ENCODE data around the gene RUNX2.

GRCh38 chr6:45424451-45424861, 96.3 kb downstream of the RUNX2 start:
- TF ChIP-seq, protein P1, sequence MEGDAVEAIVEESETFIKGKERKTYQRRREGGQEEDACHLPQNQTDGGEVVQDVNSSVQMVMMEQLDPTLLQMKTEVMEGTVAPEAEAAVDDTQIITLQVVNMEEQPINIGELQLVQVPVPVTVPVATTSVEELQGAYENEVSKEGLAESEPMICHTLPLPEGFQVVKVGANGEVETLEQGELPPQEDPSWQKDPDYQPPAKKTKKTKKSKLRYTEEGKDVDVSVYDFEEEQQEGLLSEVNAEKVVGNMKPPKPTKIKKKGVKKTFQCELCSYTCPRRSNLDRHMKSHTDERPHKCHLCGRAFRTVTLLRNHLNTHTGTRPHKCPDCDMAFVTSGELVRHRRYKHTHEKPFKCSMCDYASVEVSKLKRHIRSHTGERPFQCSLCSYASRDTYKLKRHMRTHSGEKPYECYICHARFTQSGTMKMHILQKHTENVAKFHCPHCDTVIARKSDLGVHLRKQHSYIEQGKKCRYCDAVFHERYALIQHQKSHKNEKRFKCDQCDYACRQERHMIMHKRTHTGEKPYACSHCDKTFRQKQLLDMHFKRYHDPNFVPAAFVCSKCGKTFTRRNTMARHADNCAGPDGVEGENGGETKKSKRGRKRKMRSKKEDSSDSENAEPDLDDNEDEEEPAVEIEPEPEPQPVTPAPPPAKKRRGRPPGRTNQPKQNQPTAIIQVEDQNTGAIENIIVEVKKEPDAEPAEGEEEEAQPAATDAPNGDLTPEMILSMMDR (IDR thresholded peaks at IDR 0.05) = no peak
- no peak for TF ChIP-seq POLR2A (IDR thresholded peaks at IDR 0.05)

Data from Peyer's patch (tissue), 4 donors.